Measurements from ENCODE around the gene OR2H2.
A peak's percentile ranks its signal among the peaks of the same experiment; 100 is the strongest.

The OR2H2 gene

GRCh38 chr6:29593199-29593855, 8.4 kb downstream of the OR2H2 start:
- DNase-seq = no peak

- DNase-seq = no peak
Observed at GRCh38 chr6:29596381-29596900, 11.5 kb downstream of the OR2H2 start.

GRCh38 chr6:29597184-29597583, 12.3 kb downstream of the OR2H2 start:
- DNase-seq = no peak

- no peak for DNase-seq
Observed at GRCh38 chr6:29598172-29598747, 13.3 kb downstream of the OR2H2 start.

- DNase-seq = peak; percentile 52
Observed at GRCh38 chr6:29602564-29603361, 17.8 kb downstream of the OR2H2 start.

GRCh38 chr6:29603456-29603855, 18.5 kb downstream of the OR2H2 start:
- DNase-seq = no peak

- DNase-seq = no peak
Observed at GRCh38 chr6:29603930-29604329, 19.0 kb downstream of the OR2H2 start.

GRCh38 chr6:29608131-29608530, 23.2 kb downstream of the OR2H2 start:
- DNase-seq = no peak

GRCh38 chr6:29610540-29610939, 25.6 kb downstream of the OR2H2 start:
- DNase-seq = no peak

GRCh38 chr6:29611426-29611825, 26.5 kb downstream of the OR2H2 start:
- DNase-seq = no peak

GRCh38 chr6:29617782-29618554, 33.0 kb downstream of the OR2H2 start:
- DNase-seq = no peak

- no peak for DNase-seq
Observed at GRCh38 chr6:29619578-29620160, 34.7 kb downstream of the OR2H2 start.

GRCh38 chr6:29620630-29621029, 35.7 kb downstream of the OR2H2 start:
- DNase-seq = no peak

GRCh38 chr6:29624520-29624961, 39.6 kb downstream of the OR2H2 start:
- no peak for DNase-seq

- no peak for DNase-seq
Observed at GRCh38 chr6:29625337-29625930, 40.5 kb downstream of the OR2H2 start.

- no peak for DNase-seq
Observed at GRCh38 chr6:29626948-29627754, 42.2 kb downstream of the OR2H2 start.

- peak; percentile 49 for DNase-seq
Observed at GRCh38 chr6:29627755-29628418, 43.0 kb downstream of the OR2H2 start.

GRCh38 chr6:29628419-29629281, 43.7 kb downstream of the OR2H2 start:
- peak; percentile 90 for DNase-seq

- DNase-seq = no peak
Observed at GRCh38 chr6:29629571-29629970, 44.6 kb downstream of the OR2H2 start.

- no peak for DNase-seq
Observed at GRCh38 chr6:29630315-29630714, 45.4 kb downstream of the OR2H2 start.
